ENCODE measurements around the gene PTPRJ. TPM values are rescaled to one million over a fixed set of nuclear protein-coding genes. Genes with fewer than 3 reads are reported as not detected.

Gene PTPRJ
- total and polyA plus RNA-seq, 2 experiments from 2014 or later, result 9.3 to 16.4 TPM

DNA sequence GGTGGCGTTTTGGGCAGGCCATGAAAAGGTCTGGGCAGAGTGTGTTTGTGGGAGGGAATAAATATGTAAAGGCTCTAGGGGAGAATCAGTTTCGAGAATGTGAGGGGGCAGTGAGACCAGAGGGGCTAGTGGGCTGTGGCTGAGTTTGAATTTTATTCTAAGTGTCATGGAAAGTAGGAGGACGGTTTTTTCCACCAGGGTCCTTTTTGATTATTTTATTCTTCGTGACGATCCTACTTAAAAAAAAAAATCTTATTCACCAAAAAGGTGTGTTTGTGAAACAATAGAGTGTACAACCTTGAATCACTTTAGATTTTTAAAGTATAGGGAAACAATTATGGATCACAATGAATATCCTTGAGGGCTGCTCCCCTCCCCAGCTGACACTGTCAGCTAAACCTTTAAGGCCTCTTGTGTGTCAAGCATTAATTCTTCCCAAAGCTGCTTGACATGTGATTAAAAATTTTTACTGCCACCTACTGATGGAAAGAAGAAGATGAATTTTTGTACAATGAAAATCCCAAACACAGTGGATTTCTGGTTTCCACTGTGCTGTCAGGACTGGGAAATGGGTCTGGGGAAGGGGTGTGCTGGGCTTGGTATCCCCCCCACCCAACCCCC is 128.8 kb downstream of the PTPRJ start:
- Histone ChIP-seq H3K4me1 (ENCODE audit: insufficient read depth) (peaks cover 12% of the 10 kb centered on the region), H2AFZ (no peak overlapping the region), H3K79me2 (peaks cover 34% of the 10 kb centered on the region), H3K4me2 (peak overlapping the region; percentile 71), H3K9me3 (ENCODE audit: low read depth) (no peaks in the 10 kb centered on the region), H4K20me1 (ENCODE audit: insufficient read depth, poor library complexity, severe bottlenecking) (no peaks in the 10 kb centered on the region), H3K36me3 (replicated peaks; ENCODE audit: insufficient read depth, low read depth) (no peaks in the 10 kb centered on the region), H3K9me2 (replicated peaks; ENCODE audit: insufficient read depth) (no peaks in the 10 kb centered on the region), H3K27me3 (no peaks in the 10 kb centered on the region), H3K4me3 (no peak overlapping the region), H3K27ac (peak overlapping the region; percentile 53)
- no peak for DNase-seq (ENCODE audit: low spot score)
- TF ChIP-seq EZH2 (IDR thresholded peaks at IDR 0.05; ENCODE audit: borderline replicate concordance) (no peak), EZH2phosphoT487 (IDR thresholded peaks at IDR 0.05; ENCODE audit: low read depth, severe bottlenecking, unreplicated experiment) (no peak)
- TF ChIP-seq, protein P1, sequence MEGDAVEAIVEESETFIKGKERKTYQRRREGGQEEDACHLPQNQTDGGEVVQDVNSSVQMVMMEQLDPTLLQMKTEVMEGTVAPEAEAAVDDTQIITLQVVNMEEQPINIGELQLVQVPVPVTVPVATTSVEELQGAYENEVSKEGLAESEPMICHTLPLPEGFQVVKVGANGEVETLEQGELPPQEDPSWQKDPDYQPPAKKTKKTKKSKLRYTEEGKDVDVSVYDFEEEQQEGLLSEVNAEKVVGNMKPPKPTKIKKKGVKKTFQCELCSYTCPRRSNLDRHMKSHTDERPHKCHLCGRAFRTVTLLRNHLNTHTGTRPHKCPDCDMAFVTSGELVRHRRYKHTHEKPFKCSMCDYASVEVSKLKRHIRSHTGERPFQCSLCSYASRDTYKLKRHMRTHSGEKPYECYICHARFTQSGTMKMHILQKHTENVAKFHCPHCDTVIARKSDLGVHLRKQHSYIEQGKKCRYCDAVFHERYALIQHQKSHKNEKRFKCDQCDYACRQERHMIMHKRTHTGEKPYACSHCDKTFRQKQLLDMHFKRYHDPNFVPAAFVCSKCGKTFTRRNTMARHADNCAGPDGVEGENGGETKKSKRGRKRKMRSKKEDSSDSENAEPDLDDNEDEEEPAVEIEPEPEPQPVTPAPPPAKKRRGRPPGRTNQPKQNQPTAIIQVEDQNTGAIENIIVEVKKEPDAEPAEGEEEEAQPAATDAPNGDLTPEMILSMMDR (IDR thresholded peaks at IDR 0.05; ENCODE audit: poor library complexity), result peak; percentile 65
- WGBS (ENCODE audit: low lambda C conversion rate, missing lambda C conversion rate), result 81% methylated on average over 5 of the region's 5 CpGs

DNA sequence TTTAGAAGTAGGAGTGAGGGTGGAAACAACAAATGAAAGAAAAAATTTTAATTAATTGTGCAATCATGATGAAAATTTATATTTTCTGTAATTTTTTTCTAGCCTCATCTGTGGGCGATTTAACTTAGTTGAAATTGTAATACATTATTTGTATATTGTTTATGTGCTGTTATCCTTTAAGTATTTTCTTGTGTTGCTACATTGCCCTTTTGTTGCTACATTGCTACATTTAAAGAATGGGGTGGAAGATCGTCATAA is 130.1 kb downstream of the PTPRJ start:
- 73% methylated on average over 2 of the region's 2 CpGs for WGBS (ENCODE audit: low lambda C conversion rate, missing lambda C conversion rate)
- H3K4me2 ChIP-seq, result no peak overlapping the region
- H3K27me3 ChIP-seq, result no peaks in the 10 kb centered on the region
- no peaks in the 10 kb centered on the region for H3K9me2 ChIP-seq (replicated peaks; ENCODE audit: insufficient read depth)
- H3K9me3 ChIP-seq (ENCODE audit: low read depth), result peaks cover 11% of the 10 kb centered on the region
- DNase-seq (ENCODE audit: low spot score), result no peak
- H2AFZ ChIP-seq, result no peak overlapping the region
- H3K27ac ChIP-seq, result no peak overlapping the region
- peaks cover 26% of the 10 kb centered on the region for H3K79me2 ChIP-seq
- TF ChIP-seq EZH2 (IDR thresholded peaks at IDR 0.05; ENCODE audit: borderline replicate concordance) (no peak), EZH2phosphoT487 (IDR thresholded peaks at IDR 0.05; ENCODE audit: low read depth, severe bottlenecking, unreplicated experiment) (no peak)
- no peak overlapping the region for H3K4me3 ChIP-seq
- no peaks in the 10 kb centered on the region for H4K20me1 ChIP-seq (ENCODE audit: insufficient read depth, poor library complexity, severe bottlenecking)
- peaks cover 4% of the 10 kb centered on the region for H3K4me1 ChIP-seq (ENCODE audit: insufficient read depth)
- no peaks in the 10 kb centered on the region for H3K36me3 ChIP-seq (replicated peaks; ENCODE audit: insufficient read depth, low read depth)

DNA sequence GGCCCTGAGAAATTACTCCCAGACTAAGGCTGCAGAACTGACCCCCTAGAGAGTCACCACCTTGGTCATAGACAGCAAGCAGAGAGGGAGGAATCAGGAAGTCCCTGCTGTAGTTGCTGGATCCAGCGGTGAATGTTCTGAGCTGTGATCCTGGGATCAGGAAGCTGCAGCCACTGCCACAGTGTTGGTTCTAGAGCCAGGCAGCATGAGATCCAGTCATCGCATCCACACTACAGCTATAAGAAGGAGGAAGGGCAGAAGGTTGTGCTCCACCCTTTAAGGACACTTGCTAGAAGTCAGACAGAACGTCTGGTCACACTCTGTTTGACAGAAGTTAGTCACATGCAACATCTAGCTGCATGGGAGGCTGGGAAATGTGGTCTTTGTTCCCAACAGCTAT is 131.5 kb downstream of the PTPRJ start:
- Histone ChIP-seq H3K4me1 (ENCODE audit: insufficient read depth) (peaks cover 4% of the 10 kb centered on the region), H3K79me2 (peaks cover 14% of the 10 kb centered on the region), H3K27me3 (no peaks in the 10 kb centered on the region), H2AFZ (no peak overlapping the region), H3K4me2 (no peak overlapping the region), H4K20me1 (ENCODE audit: insufficient read depth, poor library complexity, severe bottlenecking) (no peaks in the 10 kb centered on the region), H3K9me2 (replicated peaks; ENCODE audit: insufficient read depth) (no peaks in the 10 kb centered on the region), H3K36me3 (replicated peaks; ENCODE audit: insufficient read depth, low read depth) (no peaks in the 10 kb centered on the region), H3K9me3 (ENCODE audit: low read depth) (peaks cover 11% of the 10 kb centered on the region), H3K4me3 (no peak overlapping the region), H3K27ac (no peak overlapping the region)
- DNase-seq (ENCODE audit: low spot score), result no peak
- TF ChIP-seq EZH2phosphoT487 (IDR thresholded peaks at IDR 0.05; ENCODE audit: low read depth, severe bottlenecking, unreplicated experiment) (no peak), EZH2 (IDR thresholded peaks at IDR 0.05; ENCODE audit: borderline replicate concordance) (no peak)
- TF ChIP-seq, protein P1 (IDR thresholded peaks at IDR 0.05; ENCODE audit: poor library complexity), result no peak
- 70% methylated on average over 3 of the region's 3 CpGs for WGBS (ENCODE audit: low lambda C conversion rate, missing lambda C conversion rate)

DNA sequence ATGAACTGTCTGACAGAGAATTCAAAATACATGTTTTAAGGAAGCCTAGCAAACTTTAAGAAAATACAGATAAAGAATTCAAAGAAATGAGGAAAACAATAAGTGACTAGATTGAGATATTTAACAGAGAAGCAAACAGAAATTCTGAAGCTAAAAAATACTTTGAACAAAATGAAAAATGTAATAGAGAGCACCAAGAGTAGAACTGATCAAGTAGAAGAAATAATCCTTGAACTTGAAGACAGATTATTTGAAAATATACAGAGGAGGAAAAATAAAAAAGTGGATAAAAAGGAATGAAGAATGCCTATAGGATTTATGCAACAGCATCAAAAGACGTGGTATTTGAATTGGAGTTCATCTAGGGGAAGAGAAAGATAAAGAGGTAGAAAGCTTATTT is 134.4 kb downstream of the PTPRJ start:
- no peak for DNase-seq (ENCODE audit: low spot score)
- H3K27ac ChIP-seq, result no peak overlapping the region
- peaks cover under 1% of the 10 kb centered on the region for H3K4me1 ChIP-seq (ENCODE audit: insufficient read depth)
- no peaks in the 10 kb centered on the region for H4K20me1 ChIP-seq (ENCODE audit: insufficient read depth, poor library complexity, severe bottlenecking)
- no peak overlapping the region for H2AFZ ChIP-seq
- H3K9me3 ChIP-seq (ENCODE audit: low read depth), result peaks cover 11% of the 10 kb centered on the region
- WGBS (ENCODE audit: low lambda C conversion rate, missing lambda C conversion rate), result 96% methylated on average over 1 of the region's 1 CpG
- H3K27me3 ChIP-seq, result no peaks in the 10 kb centered on the region
- no peak overlapping the region for H3K4me3 ChIP-seq
- H3K36me3 ChIP-seq (replicated peaks; ENCODE audit: insufficient read depth, low read depth), result no peaks in the 10 kb centered on the region
- no peaks in the 10 kb centered on the region for H3K9me2 ChIP-seq (replicated peaks; ENCODE audit: insufficient read depth)
- H3K4me2 ChIP-seq, result no peak overlapping the region
- no peaks in the 10 kb centered on the region for H3K79me2 ChIP-seq
- TF ChIP-seq EZH2 (IDR thresholded peaks at IDR 0.05; ENCODE audit: borderline replicate concordance) (no peak), EZH2phosphoT487 (IDR thresholded peaks at IDR 0.05; ENCODE audit: low read depth, severe bottlenecking, unreplicated experiment) (no peak)
- TF ChIP-seq, protein P1 (IDR thresholded peaks at IDR 0.05; ENCODE audit: poor library complexity), result no peak

All from hepatocyte (in vitro differentiated cells).